ENCODE data around the gene ZGPAT. TPM values are rescaled to one million over a fixed set of nuclear protein-coding genes. Genes with fewer than 3 reads are reported as not detected.
A peak's percentile ranks its signal among the peaks of the same experiment; 100 is the strongest.

Gene ZGPAT
- total and polyA plus RNA-seq, 12 donors = 4.4 to 120 (median 35.3) TPM

DNA sequence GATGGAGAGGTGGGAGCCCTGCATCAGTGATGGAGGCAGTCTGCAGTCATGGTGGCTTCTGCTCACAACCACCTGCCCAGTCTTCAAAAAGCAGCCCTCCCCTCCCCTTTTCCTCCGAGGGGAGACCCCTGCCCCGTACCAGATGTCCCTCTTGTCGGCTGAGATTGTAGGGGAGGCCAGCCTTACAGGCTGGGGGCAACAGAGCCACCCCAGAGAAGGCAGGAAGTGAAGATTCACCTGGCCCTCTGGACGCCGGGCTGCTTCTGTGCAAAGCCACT is 6.8 kb upstream of the ZGPAT start:
- H3K9me3 ChIP-seq (replicated peaks in 1 of 3) = no peaks in the 10 kb centered on the region
- intact Hi-C loops (cut with DNase I) = loop anchor here in 1 of 2 donors (10.0 kb wide), 1 partner anchor 154 kb away; no protein-coding TSS in a partner anchor
- H3K4me1 ChIP-seq (replicated peaks in 1 of 2) = peaks cover 27 to 38% of the 10 kb centered on the region in 2 donors
- no peaks in the 10 kb centered on the region for H3K27me3 ChIP-seq
- H3K4me3 ChIP-seq = no peak overlapping the region
- WGBS, 4 donors = 80 to 91% (median 83%) methylated on average over 1 to 5 of the region's 5 CpGs; no CpG with 5 or more reads in 1 of the 4 donors
- DNase-seq = no peak
- H3K36me3 ChIP-seq (replicated peaks in 1 of 2) = peaks cover 0 to 26% of the 10 kb centered on the region in 2 donors
- no peak for TF ChIP-seq CTCF (IDR thresholded peaks at IDR 0.05)
- no peak for TF ChIP-seq POLR2A (IDR thresholded peaks at IDR 0.05)
- no peak overlapping the region for H3K27ac ChIP-seq

DNA sequence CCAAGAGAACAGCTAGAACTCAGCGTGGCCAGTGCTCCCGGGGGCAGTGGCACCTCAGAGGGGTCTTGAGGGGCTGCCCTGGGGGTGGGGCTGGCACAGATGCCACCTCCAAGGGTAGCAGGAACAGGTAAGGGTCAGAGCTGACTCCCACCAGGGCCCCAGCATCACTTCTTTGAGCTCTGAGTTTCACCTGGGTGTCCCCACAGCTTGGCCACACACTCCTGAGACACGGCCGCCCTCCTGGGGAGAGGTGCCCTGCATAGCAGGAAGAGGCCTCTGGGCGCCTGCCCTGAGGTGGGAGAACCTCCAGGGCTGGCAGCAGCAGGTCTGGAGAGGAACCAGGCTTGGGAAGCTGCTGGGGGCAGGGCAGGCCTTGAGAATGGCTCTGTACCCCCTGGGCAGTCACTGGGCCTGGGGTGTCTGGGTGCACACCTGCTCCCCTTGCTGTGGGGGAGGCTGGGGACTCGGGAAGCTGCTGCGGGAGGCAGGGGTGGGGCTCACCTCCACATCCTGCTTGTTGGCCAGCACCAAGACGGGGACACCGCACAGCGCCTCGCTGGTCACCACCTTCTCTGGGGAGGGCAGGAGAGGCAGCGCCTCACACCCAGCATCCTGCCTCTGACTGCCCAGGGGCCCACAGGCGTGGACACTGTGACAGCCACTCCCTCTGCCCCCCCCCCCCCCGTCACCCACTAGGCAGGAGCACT is 6.4 kb upstream of the ZGPAT start:
- Histone ChIP-seq H3K4me3 (no peak overlapping the region), H3K36me3 (replicated peaks in 1 of 2) (peaks cover 0 to 31% of the 10 kb centered on the region in 2 donors), H3K27ac (no peak overlapping the region), H3K4me1 (replicated peaks in 1 of 2) (peaks cover 28 to 38% of the 10 kb centered on the region in 2 donors), H3K27me3 (no peaks in the 10 kb centered on the region), H3K9me3 (replicated peaks in 1 of 3) (no peaks in the 10 kb centered on the region)
- DNase-seq = peak in 3 of 7 donors; percentile 16 to 26 (median 22)
- no peak for TF ChIP-seq CTCF (IDR thresholded peaks at IDR 0.05)
- TF ChIP-seq POLR2A (IDR thresholded peaks at IDR 0.05) = no peak
- 50 to 95% (median 83%) methylated on average over 2 to 14 of the region's 14 CpGs for WGBS, 4 donors
- intact Hi-C loops (cut with DNase I) = loop anchor here in 1 of 2 donors (10.0 kb wide), 1 partner anchor 153 kb away; no protein-coding TSS in a partner anchor

- DNase-seq = peak in 3 of 7 donors; percentile 18 to 79 (median 34)
- Histone ChIP-seq H3K36me3 (replicated peaks in 1 of 2) (peaks cover 0 to 32% of the 10 kb centered on the region in 2 donors), H3K9me3 (replicated peaks in 1 of 3) (no peaks in the 10 kb centered on the region), H3K4me1 (replicated peaks in 1 of 2) (peaks cover 26 to 36% of the 10 kb centered on the region in 2 donors), H3K27me3 (no peaks in the 10 kb centered on the region), H3K27ac (no peak overlapping the region), H3K4me3 (no peak overlapping the region)
- TF ChIP-seq CTCF (IDR thresholded peaks at IDR 0.05) = no peak
- no peak for TF ChIP-seq POLR2A (IDR thresholded peaks at IDR 0.05)
- WGBS, 4 donors = 88 to 89% (median 88%) methylated on average over 7 to 16 of the region's 16 CpGs
- intact Hi-C loops (cut with DNase I) = loop anchor here in 1 of 2 donors (10.0 kb wide), 1 partner anchor 153 kb away; no protein-coding TSS in a partner anchor
These were observed 5.7 kb upstream of the ZGPAT start for GRCh38 chr20:63702036-63702665.

DNA sequence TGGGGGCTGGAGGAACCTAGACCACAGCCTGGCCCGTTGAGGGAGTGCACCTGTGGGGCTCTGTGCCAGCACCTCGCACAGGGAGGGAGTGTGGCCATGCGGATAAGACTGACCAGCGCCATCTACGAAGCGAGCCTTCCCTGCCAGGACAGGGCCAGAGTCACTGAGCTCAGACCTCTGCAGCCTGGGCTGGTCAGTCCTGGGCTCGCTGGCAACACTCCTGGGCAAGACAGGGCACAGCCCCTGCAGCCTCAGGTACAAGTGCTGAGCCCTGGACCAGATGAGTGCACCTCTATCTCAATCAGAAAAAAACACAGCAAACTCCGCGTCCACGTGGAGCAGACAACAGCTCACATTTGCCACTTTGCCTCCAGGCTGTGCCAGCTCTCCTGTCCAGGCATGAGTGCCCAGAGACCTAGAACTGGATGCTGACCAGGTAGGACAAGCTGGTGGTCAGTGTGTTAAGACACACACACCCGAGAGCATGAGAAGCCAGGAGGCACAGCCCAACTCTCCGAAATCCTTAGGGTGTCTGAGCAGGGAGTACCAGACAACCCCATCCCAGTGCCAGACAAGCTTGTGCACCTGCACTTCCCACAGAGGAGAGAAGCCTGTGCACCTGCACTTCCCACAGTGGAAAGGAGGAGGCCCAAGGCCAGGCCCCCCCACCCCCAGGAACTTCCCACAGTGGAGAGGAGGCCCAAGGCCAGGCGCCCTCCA is 4.9 kb upstream of the ZGPAT start:
- Histone ChIP-seq H3K9me3 (replicated peaks in 1 of 3) (no peaks in the 10 kb centered on the region), H3K4me3 (no peak overlapping the region), H3K27ac (no peak overlapping the region), H3K27me3 (no peaks in the 10 kb centered on the region), H3K36me3 (replicated peaks in 1 of 2) (peaks cover 0 to 32% of the 10 kb centered on the region in 2 donors), H3K4me1 (replicated peaks in 1 of 2) (peaks cover 20 to 29% of the 10 kb centered on the region in 2 donors)
- DNase-seq = peak in 4 of 7 donors; percentile 16 to 51 (median 22)
- intact Hi-C loops (cut with DNase I) = loop anchor here in 1 of 2 donors (10.0 kb wide), 1 partner anchor 152 kb away; no protein-coding TSS in a partner anchor
- WGBS, 4 donors = 74 to 80% (median 75%) methylated on average over 6 to 13 of the region's 13 CpGs
- TF ChIP-seq POLR2A (IDR thresholded peaks at IDR 0.05) (no peak), CTCF (IDR thresholded peaks at IDR 0.05) (no peak)
